Testis (tissue), 3 donors: Measurements from ENCODE around the gene RMND5A. TPM values are rescaled to one million over a fixed set of nuclear protein-coding genes. Genes with fewer than 3 reads are reported as not detected.

Experiments used
- DNase-seq: peaks from one replicate; pipeline ENCODE4 v3.0.0-alpha.2; 2019
- H3K27ac ChIP-seq, 2 donors: fragments of 200-600 bp; sonication (generic); one replicate each; pipeline ENCODE4 v1.5.1; 2019
- H3K27me3 ChIP-seq: fragments of 200-600 bp; sonication (generic); one replicate; pipeline ENCODE4 v1.5.1; 2019
- H3K36me3 ChIP-seq: fragments of 200-600 bp; sonication (generic); one replicate; pipeline ENCODE4 v1.5.1; 2017; ENCODE audit warnings: low read depth; ENCODE audit errors: missing control alignments
- H3K4me1 ChIP-seq: fragments of 200-600 bp; sonication (generic); one replicate; pipeline ENCODE4 v1.5.1; 2019
- H3K4me3 ChIP-seq, 2 donors: fragments of 200-600 bp; sonication (generic); one replicate each; pipeline ENCODE4 v1.5.1; 2017 to 2019
- H3K9me3 ChIP-seq: fragments of 200-600 bp; sonication (generic); one replicate; pipeline ENCODE4 v1.5.1; 2017
- POLR2A ChIP-seq: fragments of 450-650 bp; IDR thresholded peaks from one replicate; pipeline ENCODE4 v1.6.1; 2017; ENCODE audit warnings: antibody characterized with exemption, mild to moderate bottlenecking, moderate library complexity
- WGBS, 2 donors: methylation state at CpG; one replicate each; pipeline ENCODE4 v1.1.5; 2018; 5-methylcytosine and 5-hydroxymethylcytosine counted together
- intact Hi-C: fragments of 100-400 bp; cut with DNase I; formaldehyde crosslinking; loops from one replicate; pipeline ENCODE4 v1.15.1; 2023; ENCODE audit warnings: low total_unique reads
- polyA plus RNA-seq: library from polyadenylated mRNA; stranded (reverse); fragments of 350-450 nt; fragmentation: Illumina TruSeq; extraction: RNeasy Lipid Tissue Mini Kit (QIAGEN cat#74804); gene quantifications from one replicate; pipeline ENCODE4 v1.2.3, GENCODE V29; 2014; ENCODE audit warnings: low read depth, low replicate concordance; ENCODE audit not compliant: insufficient read depth
- total RNA-seq, 2 donors: library from RNA; depleted of rRNA; stranded (reverse); fragments of >200 nt; gene quantifications; one replicate each; pipeline ENCODE4 v1.2.3, GENCODE V29; 2016
- TF ChIP-seq, protein P1 (sequence below), 3 experiments: fragments of 450-650 bp in 2 of 3; fragments of 200-600 bp in 1 of 3; sonication (generic) in 1 of 3; IDR thresholded peaks; one replicate each; pipeline ENCODE4 v1.5.1; 2016 to 2019; ENCODE audit warnings: antibody characterized with exemption in 3 of 3, mild to moderate bottlenecking in 2 of 3, moderate library complexity in 1 of 3

RMND5A gene
- total and polyA plus RNA-seq, 3 donors from 2014 or later = 28.4 to 31.7 (median 31.3) TPM

DNA sequence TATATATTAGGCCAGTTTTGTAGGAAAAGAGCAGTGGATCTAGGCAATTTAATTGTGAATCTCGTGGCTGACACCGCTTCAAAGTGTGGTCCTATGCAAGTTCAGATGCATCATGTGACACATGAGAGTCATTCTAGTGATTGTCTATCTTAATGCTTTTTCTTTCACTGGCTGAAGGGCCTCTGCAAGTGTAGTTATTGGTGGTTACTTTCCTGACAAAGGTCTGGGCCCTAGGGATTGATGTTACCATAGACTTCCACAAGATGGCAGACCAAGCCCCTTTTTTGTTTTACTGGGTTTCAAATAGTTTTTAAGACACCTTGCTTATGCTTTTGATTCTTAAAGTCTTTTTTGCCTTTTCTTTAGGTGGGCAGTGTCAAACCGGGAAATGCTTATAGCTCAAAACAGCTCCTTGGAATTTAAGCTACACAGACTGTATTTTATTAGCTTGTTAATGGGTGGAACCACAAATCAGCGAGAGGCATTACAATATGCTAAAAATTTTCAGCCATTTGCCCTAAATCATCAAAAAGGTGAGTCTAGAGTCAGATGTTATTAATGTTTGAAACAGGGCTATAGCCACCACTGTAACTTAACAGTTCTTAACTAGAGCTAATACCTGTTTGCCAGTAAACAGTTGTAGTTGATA, 44.7 kb downstream of the RMND5A start:
- peak; percentile 28 for DNase-seq
- no peak overlapping the region for H3K4me3 ChIP-seq
- no peak overlapping the region for H3K27ac ChIP-seq
- intact Hi-C loops = no loop called here
- no peaks in the 10 kb centered on the region for H3K36me3 ChIP-seq
- H3K9me3 ChIP-seq = no peaks in the 10 kb centered on the region
- H3K27me3 ChIP-seq = no peaks in the 10 kb centered on the region
- 72 to 78% methylated on average over 4 of the region's 4 CpGs for whole genome bisulfite sequencing, 2 donors
- no peaks in the 10 kb centered on the region for H3K4me1 ChIP-seq
- TF ChIP-seq, protein P1, sequence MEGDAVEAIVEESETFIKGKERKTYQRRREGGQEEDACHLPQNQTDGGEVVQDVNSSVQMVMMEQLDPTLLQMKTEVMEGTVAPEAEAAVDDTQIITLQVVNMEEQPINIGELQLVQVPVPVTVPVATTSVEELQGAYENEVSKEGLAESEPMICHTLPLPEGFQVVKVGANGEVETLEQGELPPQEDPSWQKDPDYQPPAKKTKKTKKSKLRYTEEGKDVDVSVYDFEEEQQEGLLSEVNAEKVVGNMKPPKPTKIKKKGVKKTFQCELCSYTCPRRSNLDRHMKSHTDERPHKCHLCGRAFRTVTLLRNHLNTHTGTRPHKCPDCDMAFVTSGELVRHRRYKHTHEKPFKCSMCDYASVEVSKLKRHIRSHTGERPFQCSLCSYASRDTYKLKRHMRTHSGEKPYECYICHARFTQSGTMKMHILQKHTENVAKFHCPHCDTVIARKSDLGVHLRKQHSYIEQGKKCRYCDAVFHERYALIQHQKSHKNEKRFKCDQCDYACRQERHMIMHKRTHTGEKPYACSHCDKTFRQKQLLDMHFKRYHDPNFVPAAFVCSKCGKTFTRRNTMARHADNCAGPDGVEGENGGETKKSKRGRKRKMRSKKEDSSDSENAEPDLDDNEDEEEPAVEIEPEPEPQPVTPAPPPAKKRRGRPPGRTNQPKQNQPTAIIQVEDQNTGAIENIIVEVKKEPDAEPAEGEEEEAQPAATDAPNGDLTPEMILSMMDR (IDR thresholded peaks at IDR 0.05) = peak; percentile 40 to 61 (median 53)
- TF ChIP-seq POLR2A = no peak

DNA sequence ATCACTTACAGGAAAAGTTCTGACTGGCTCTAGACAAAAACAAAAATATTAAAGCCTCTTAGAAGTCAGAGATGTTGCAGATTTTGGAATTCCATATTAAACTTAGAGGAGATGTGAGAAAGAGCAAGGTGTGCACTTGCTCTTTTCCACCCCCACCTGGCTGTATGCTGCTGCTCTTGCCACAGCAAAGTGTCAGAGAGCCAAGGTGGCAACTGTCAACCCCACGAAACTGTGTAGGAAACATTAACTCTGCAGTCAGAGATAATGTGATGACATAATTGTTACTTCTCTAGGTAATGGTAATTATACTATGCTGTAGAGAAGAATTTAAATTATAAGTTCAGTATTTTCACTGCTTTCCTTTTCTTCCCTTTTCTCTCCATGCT, 45.2 kb downstream of the RMND5A start:
- Histone ChIP-seq H3K36me3 (no peaks in the 10 kb centered on the region), H3K4me3 (no peak overlapping the region)
- WGBS, 2 donors = 64 to 76% methylated on average over 1 of the region's 1 CpG

DNA sequence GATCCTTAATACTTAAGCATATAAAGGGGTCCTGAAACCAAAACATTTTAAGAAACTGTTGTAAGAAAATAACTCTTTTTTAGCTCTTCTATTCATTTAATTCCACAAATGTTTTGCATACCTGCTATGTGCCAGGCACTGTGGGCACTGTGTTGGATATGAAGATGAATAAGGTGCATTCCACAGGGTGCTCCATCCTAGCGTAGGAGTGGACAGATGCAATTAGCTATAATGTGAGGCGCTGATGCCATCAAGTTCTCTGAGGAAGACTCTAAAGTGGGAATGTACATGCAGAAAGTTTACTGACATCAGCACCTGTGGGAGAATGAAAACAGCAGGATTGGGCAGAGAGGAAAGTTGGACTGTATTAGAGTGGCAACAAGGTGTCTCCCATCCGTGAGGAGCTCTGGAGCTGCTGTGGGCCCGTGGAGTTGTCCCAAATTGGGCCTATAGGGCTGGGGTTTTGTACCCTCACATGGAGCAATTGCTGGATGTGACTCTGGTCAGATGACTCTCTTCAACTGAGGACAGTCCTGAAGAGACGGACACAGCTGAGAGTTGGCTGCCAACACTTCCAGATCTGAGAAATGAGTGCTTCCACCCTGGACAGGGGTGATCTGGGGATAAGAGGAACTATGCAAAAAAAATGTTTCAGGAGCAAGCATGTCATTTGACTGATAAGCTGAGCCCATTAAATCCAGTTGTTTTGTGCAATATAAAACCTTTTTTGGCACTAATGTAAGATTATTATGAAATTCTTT, 48.3 kb downstream of the RMND5A start:
- H3K27me3 ChIP-seq = no peaks in the 10 kb centered on the region
- H3K27ac ChIP-seq = no peak overlapping the region
- no peak for DNase-seq
- H3K36me3 ChIP-seq = no peaks in the 10 kb centered on the region
- intact Hi-C loops = no loop called here
- 90 to 94% methylated on average over 5 of the region's 5 CpGs for WGBS, 2 donors
- no peak overlapping the region for H3K4me3 ChIP-seq
- H3K9me3 ChIP-seq = no peaks in the 10 kb centered on the region
- H3K4me1 ChIP-seq = no peaks in the 10 kb centered on the region
- TF ChIP-seq POLR2A = no peak
- TF ChIP-seq, protein P1 (IDR thresholded peaks at IDR 0.05) = no peak

More for the DNA sequence above, 45.2 kb downstream of the RMND5A start:
- H3K27ac ChIP-seq = no peak overlapping the region
- no peaks in the 10 kb centered on the region for H3K27me3 ChIP-seq
- no peak for DNase-seq
- intact Hi-C loops = no loop called here
- H3K9me3 ChIP-seq = no peaks in the 10 kb centered on the region
- TF ChIP-seq, protein P1 (IDR thresholded peaks at IDR 0.05) = no peak
- no peaks in the 10 kb centered on the region for H3K4me1 ChIP-seq

DNA sequence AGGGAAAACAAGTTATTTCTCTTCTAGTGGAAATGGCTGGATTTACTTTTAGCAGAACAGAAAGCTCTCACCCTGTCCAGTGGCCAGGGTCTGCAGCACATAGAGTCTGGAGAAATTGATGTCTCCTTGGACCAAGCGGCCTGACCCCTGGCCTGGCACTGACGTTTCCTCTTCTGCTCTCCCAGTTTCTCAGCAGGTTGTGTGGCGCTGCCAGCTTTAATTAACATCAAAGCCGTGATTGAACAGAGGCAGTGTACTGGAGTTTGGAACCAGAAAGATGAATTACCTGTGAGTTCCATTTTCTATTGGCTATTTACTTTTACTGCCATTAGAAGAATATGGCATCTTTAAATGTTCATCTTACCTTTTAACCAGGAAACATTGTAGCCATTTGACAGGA, 49.7 kb downstream of the RMND5A start:
- intact Hi-C loops = no loop called here
- 88% methylated on average over 4 of the region's 4 CpGs for WGBS, 2 donors

More for the DNA sequence above, 49.7 kb downstream of the RMND5A start:
- Histone ChIP-seq H3K36me3 (no peaks in the 10 kb centered on the region), H3K4me1 (no peaks in the 10 kb centered on the region), H3K4me3 (no peak overlapping the region), H3K27me3 (no peaks in the 10 kb centered on the region), H3K9me3 (no peaks in the 10 kb centered on the region), H3K27ac (no peak overlapping the region)
- no peak for DNase-seq
- TF ChIP-seq, protein P1 (IDR thresholded peaks at IDR 0.05) = no peak
- TF ChIP-seq POLR2A = no peak
